WTC11 (cell line): ENCODE results near the gene GRAMD1B. TPM values are rescaled to one million over a fixed set of nuclear protein-coding genes. Genes with fewer than 3 reads are reported as not detected.
A peak's percentile ranks its signal among the peaks of the same experiment; 100 is the strongest.

Experiments used
- ATAC-seq: fragments of 200-7000 bp; cut with Tn5 transposase; 2 replicates; pipeline ENCODE4 v1.10.0; 2021; ENCODE audit warnings: mild to moderate bottlenecking, moderate library complexity
- Bru-seq: library from RNA; stranded (reverse); fragments of 400-500 nt; gene quantifications from one replicate; lab custom pipeline; 2021; lab: Mats Ljungman, UMichigan
- CTCF ChIA-PET: fragments of 300-600 bp; sonication (Branson Sonifier 250); formaldehyde crosslinking; loops from one replicate; lab custom pipeline; 2021; ENCODE audit warnings: antibody characterized with exemption; lab: Charles Lee
- POLR2A ChIA-PET: fragments of 350-600 bp; sonication (Branson Sonifier 250); formaldehyde crosslinking; loops from one replicate; lab custom pipeline; 2021; ENCODE audit warnings: antibody characterized with exemption; lab: Charles Lee
- DNase-seq: peaks from one replicate; pipeline ENCODE4 v3.0.0; 2021; ENCODE audit warnings: low spot score
- H3K27ac Mint-ChIP-seq: 2 replicates; pipeline ENCODE4 v1.8.0; 2021; ENCODE audit warnings: mixed read lengths
- H3K27me3 Mint-ChIP-seq: 2 replicates; pipeline ENCODE4 v1.8.0; 2021; ENCODE audit warnings: low read depth, mild to moderate bottlenecking, moderate library complexity, mixed read lengths
- H3K36me3 Mint-ChIP-seq: 2 replicates; pipeline ENCODE4 v1.8.0; 2021; ENCODE audit warnings: mixed read lengths
- H3K4me1 Mint-ChIP-seq: 2 replicates; pipeline ENCODE4 v1.8.0; 2022; ENCODE audit warnings: mixed read lengths
- H3K4me3 Mint-ChIP-seq: 2 replicates; pipeline ENCODE4 v1.8.0; 2021; ENCODE audit warnings: mild to moderate bottlenecking, moderate library complexity, mixed read lengths
- H3K9me3 Mint-ChIP-seq: 2 replicates; pipeline ENCODE4 v1.8.0; 2021; ENCODE audit warnings: mixed read lengths
- ATF6 ChIP-seq: sonication (generic); formaldehyde crosslinking; IDR thresholded peaks from 2 replicates; pipeline ENCODE4 v1.8.1; 2023; ENCODE audit warnings: mild to moderate bottlenecking, missing genetic modification reagents
- ERG ChIP-seq: fragments of 250-450 bp; sonication (Bioruptor Pico); IDR thresholded peaks from 2 replicates; pipeline ENCODE4 v1.8.0; 2021; ENCODE audit warnings: mild to moderate bottlenecking
- FOXK1 ChIP-seq: sonication (generic); formaldehyde crosslinking; IDR thresholded peaks from 2 replicates; pipeline ENCODE4 v1.8.0; 2022; ENCODE audit warnings: mild to moderate bottlenecking, moderate library complexity, missing genetic modification reagents
- KAT7 ChIP-seq: sonication (generic); formaldehyde crosslinking; IDR thresholded peaks from 2 replicates; pipeline ENCODE4 v1.8.1; 2023; ENCODE audit warnings: missing genetic modification reagents, mild to moderate bottlenecking, borderline replicate concordance
- MYBL2 ChIP-seq: sonication (generic); formaldehyde crosslinking; IDR thresholded peaks from 2 replicates; pipeline ENCODE4 v1.8.1; 2023; ENCODE audit warnings: mild to moderate bottlenecking, moderate library complexity, missing genetic modification reagents
- NR1H2 ChIP-seq: sonication (generic); formaldehyde crosslinking; IDR thresholded peaks from 2 replicates; pipeline ENCODE4 v1.9.0; 2021; ENCODE audit warnings: mild to moderate bottlenecking, moderate library complexity, missing genetic modification reagents
- NR3C1 ChIP-seq: sonication (generic); formaldehyde crosslinking; conservative IDR thresholded peaks from 2 replicates; pipeline ENCODE4 v1.8.1; 2023; ENCODE audit warnings: low read depth, mild to moderate bottlenecking, missing genetic modification reagents
- USF1 ChIP-seq: sonication (generic); formaldehyde crosslinking; IDR thresholded peaks from 2 replicates; pipeline ENCODE4 v1.8.0; 2022; ENCODE audit warnings: mild to moderate bottlenecking, missing genetic modification reagents
- ZNF423 ChIP-seq: fragments of 250-450 bp; sonication (Bioruptor Pico); IDR thresholded peaks from 2 replicates; pipeline ENCODE4 v2.1.2; 2022; ENCODE audit warnings: mild to moderate bottlenecking, moderate library complexity
- long read RNA-seq, 3 experiments: library from RNA in 1 of 3; library from capped mRNA in 1 of 3; library from polyadenylated mRNA in 1 of 3; unstranded in 2 of 3; stranded (forward) in 1 of 3; transcript quantifications; one replicate each; pipeline ENCODE4 v2.0.0, GENCODE V29; 2021
- total RNA-seq: library from RNA; stranded (reverse); gene quantifications from 3 replicates; pipeline ENCODE4 v1.2.3, GENCODE V29; 2021
- TF ChIP-seq, protein P1 (sequence below): sonication (generic); formaldehyde crosslinking; IDR thresholded peaks from 2 replicates; pipeline ENCODE4 v1.8.0; 2022; ENCODE audit warnings: mild to moderate bottlenecking, missing genetic modification reagents
- TF ChIP-seq, protein P2 (sequence below): sonication (generic); formaldehyde crosslinking; IDR thresholded peaks from 2 replicates; pipeline ENCODE4 v1.8.1; 2023; ENCODE audit warnings: mild to moderate bottlenecking, moderate library complexity, missing genetic modification reagents
- TF ChIP-seq, protein P3 (sequence below): fragments of 250-450 bp; sonication (Bioruptor Pico); conservative IDR thresholded peaks from 2 replicates; pipeline ENCODE4 v1.9.0; 2021; ENCODE audit warnings: mild to moderate bottlenecking
- TF ChIP-seq, protein P4 (sequence below): sonication (generic); formaldehyde crosslinking; conservative IDR thresholded peaks from 2 replicates; pipeline ENCODE4 v1.8.1; 2023; ENCODE audit warnings: mild to moderate bottlenecking, low read depth, missing genetic modification reagents, moderate library complexity
- TF ChIP-seq, protein P5 (sequence below): sonication (generic); formaldehyde crosslinking; conservative IDR thresholded peaks from 2 replicates; pipeline ENCODE4 v1.8.1; 2022; ENCODE audit warnings: mild to moderate bottlenecking, missing genetic modification reagents

GRAMD1B gene
- total RNA-seq (22.1 to 31.5 TPM (median 23.3 TPM) in 3 replicates), Bru-seq, nascent RNA (percentile 56 among the genes with signal in this experiment)
- long read RNA-seq, experiment 1, partial matches to known transcripts = 3 of 26 reads
- long read RNA-seq, experiment 1, other reads (novel, unspliced or antisense) = 18 of 26 reads
- long read RNA-seq, experiment 2, partial matches to known transcripts = 1 of 7 reads
- long read RNA-seq, experiment 2, other reads (novel, unspliced or antisense) = 5 of 7 reads
- long read RNA-seq, experiment 3 = 0 reads

DNA sequence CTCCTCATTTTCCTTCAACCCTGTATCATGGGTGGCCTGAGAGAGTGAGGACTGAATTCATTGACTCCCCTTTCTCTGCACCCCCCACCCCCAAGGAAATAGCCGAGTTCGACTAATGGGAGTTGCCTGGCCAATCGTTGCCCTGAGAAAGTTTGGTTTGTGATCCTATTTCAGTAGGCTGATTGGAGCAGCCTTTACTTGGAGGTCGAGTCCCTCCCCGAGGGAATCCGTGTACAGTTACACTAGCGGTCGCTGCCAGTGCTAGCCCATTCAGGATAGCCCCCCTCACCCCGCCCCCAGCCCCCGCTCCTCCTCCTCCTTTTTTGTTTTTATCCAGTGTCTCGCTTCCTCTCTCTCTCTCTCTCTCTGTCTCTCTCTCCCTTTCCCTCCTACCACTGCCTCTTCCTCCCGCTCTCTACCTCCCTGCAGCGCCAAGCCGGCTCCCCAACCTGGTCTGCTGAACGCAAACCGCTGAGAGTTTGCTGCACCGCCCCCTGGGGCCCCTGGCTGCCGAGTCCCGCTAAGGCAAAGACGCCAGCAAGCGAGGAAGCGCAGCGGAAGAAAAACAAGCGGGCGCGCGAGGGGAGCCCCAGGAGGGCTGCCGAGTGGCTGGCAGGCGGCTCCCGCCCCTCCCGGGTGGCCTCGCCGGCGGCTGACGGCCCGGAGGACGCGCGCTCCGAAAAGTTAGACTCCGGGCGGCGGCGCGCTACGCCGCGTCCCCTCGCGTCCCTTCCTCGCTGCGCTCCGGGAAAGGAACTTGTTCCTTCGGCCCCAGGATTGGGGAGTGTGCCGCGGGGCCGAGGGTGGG, at the start of gene GRAMD1B:
Gene GRAMD1B, plus strand, starts transcription at position 357 of the 808 bp plus-strand sequence. CDS start 524 bp downstream, outside the sequence.
- Mint-ChIP-seq H3K4me3 (peak within 1 kb of the TSS; percentile 82), H3K27ac (peak within 1 kb of the TSS; percentile 86), H3K4me1 (peaks cover 65% of the 10 kb centered on the region), H3K27me3 (peaks cover 34% of the 10 kb centered on the region), H3K9me3 (no peaks in the 10 kb centered on the region), H3K36me3 (no peaks in the 10 kb centered on the region)
- TF ChIP-seq, protein P1, sequence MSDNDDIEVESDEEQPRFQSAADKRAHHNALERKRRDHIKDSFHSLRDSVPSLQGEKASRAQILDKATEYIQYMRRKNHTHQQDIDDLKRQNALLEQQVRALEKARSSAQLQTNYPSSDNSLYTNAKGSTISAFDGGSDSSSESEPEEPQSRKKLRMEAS (CRISPR knock-in tag) = 0 out of 2 replicates have a peak, but pooled peaks have one; percentile 1
- TF ChIP-seq MYBL2 (CRISPR knock-in tag) (peak; percentile 9; the same call in 1 of the 2 replicates), FOXK1 (CRISPR knock-in tag) (peak; percentile 14; the same call in 1 of the 2 replicates), ZNF423 (CRISPR knock-in tag) (0 out of 2 replicates have a peak, but pooled peaks have one; percentile 32)
- TF ChIP-seq, protein P2, sequence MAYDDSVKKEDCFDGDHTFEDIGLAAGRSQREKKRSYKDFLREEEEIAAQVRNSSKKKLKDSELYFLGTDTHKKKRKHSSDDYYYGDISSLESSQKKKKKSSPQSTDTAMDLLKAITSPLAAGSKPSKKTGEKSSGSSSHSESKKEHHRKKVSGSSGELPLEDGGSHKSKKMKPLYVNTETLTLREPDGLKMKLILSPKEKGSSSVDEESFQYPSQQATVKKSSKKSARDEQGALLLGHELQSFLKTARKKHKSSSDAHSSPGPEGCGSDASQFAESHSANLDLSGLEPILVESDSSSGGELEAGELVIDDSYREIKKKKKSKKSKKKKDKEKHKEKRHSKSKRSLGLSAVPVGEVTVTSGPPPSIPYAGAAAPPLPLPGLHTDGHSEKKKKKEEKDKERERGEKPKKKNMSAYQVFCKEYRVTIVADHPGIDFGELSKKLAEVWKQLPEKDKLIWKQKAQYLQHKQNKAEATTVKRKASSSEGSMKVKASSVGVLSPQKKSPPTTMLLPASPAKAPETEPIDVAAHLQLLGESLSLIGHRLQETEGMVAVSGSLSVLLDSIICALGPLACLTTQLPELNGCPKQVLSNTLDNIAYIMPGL (CRISPR knock-in tag) = no peak
- TF ChIP-seq, protein P3, sequence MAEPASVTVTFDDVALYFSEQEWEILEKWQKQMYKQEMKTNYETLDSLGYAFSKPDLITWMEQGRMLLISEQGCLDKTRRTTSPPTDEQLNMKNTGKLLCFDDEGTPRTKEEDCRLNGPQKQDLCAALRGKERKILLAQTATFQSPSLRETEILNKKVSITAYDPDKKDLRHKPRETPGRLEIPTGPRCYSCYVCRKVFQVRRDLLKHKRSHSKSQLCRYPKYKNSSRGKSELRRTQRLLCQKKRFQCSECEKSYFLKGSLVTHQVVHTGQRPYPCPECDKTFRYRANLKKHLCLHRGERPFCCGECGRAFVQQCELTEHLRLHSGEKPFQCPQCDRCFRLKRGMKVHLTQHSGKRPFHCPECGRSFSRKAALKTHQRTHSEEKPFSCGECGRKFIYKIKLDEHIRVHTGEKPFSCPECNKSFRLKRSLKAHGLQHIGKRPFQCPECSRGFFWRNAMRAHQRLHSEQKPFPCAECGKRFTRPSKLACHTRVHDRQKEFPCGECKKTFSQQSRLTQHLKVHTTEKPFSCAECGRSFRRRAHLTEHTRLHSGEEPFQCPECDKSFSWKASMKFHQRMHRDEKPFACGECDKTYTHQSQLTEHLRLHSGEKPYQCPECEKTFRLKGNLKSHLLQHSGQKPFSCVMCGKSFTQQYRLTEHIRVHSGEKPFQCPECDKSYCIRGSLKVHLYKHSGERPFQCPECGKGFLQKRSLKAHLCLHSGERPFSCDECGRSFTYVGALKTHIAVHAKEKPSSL = no peak
- POLR2A ChIA-PET = no interaction called here
- ATAC-seq (peak; percentile 84), DNase-seq (peak; percentile 82)
- CTCF ChIA-PET = interaction anchor here (0.6 to 6.6 kb wide), 3 partner anchors 22 to 40 kb away, joined by 4 to 65 read pairs (median 38); no protein-coding TSS in a partner anchor

- peaks cover 38% of the 10 kb centered on the region for H3K4me1 Mint-ChIP-seq
- ChIA-PET POLR2A (no interaction called here), CTCF (interaction anchor here (1.3 to 2.2 kb wide), 3 partner anchors 26 to 174 kb away, joined by 3 to 11 read pairs (median 5); no protein-coding TSS in a partner anchor)
- ATAC-seq (no peak), DNase-seq (no peak)
- H3K4me3 Mint-ChIP-seq = no peak overlapping the region
- peaks cover 4% of the 10 kb centered on the region; the same call in 1 of the 2 replicates for H3K27me3 Mint-ChIP-seq
- no peaks in the 10 kb centered on the region for H3K9me3 Mint-ChIP-seq
- TF ChIP-seq NR1H2 (no peak), USF1 (CRISPR knock-in tag) (no peak), KAT7 (CRISPR knock-in tag) (no peak), ERG (CRISPR knock-in tag) (no peak), NR3C1 (CRISPR knock-in tag) (no peak), ATF6 (CRISPR knock-in tag) (no peak)
- TF ChIP-seq, protein P4, sequence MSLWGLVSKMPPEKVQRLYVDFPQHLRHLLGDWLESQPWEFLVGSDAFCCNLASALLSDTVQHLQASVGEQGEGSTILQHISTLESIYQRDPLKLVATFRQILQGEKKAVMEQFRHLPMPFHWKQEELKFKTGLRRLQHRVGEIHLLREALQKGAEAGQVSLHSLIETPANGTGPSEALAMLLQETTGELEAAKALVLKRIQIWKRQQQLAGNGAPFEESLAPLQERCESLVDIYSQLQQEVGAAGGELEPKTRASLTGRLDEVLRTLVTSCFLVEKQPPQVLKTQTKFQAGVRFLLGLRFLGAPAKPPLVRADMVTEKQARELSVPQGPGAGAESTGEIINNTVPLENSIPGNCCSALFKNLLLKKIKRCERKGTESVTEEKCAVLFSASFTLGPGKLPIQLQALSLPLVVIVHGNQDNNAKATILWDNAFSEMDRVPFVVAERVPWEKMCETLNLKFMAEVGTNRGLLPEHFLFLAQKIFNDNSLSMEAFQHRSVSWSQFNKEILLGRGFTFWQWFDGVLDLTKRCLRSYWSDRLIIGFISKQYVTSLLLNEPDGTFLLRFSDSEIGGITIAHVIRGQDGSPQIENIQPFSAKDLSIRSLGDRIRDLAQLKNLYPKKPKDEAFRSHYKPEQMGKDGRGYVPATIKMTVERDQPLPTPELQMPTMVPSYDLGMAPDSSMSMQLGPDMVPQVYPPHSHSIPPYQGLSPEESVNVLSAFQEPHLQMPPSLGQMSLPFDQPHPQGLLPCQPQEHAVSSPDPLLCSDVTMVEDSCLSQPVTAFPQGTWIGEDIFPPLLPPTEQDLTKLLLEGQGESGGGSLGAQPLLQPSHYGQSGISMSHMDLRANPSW = no peak
- TF ChIP-seq, protein P5, sequence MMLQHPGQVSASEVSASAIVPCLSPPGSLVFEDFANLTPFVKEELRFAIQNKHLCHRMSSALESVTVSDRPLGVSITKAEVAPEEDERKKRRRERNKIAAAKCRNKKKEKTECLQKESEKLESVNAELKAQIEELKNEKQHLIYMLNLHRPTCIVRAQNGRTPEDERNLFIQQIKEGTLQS (CRISPR knock-in tag) = no peak
- TF ChIP-seq, all 79 proteins: peak for 0
- no peaks in the 10 kb centered on the region for H3K36me3 Mint-ChIP-seq
- H3K27ac Mint-ChIP-seq = no peak overlapping the region
These were observed 48.9 kb upstream of the GRAMD1B start for GRCh38 chr11:123381149-123381548.
